Measurements from ENCODE around the gene INA. TPM values are rescaled to one million over a fixed set of nuclear protein-coding genes. Genes with fewer than 3 reads are reported as not detected.
A peak's percentile ranks its signal among the peaks of the same experiment; 100 is the strongest.
"Not testable (repeated sequence)": the region's sequence is repeated elsewhere in the genome, so short reads cannot be mapped to it uniquely, and the experiment has no call there.

The INA gene
- total and polyA plus RNA-seq, 3 experiments from 2014 or later = 0.73 to 0.94 TPM; not detected in 1

GRCh38 chr10:103257812-103258211 is 19.1 kb upstream of the INA start:
- ChIA-PET CTCF (no interaction called here), POLR2A (no interaction called here)
- peaks cover 0 to 21% (median 0%) of the 10 kb centered on the region in 3 donors for H3K36me3 Mint-ChIP-seq
- peaks cover under 1 to 31% of the 10 kb centered on the region in 2 donors for H3K27me3 Mint-ChIP-seq
- H3K9me3 Mint-ChIP-seq = peaks cover 0 to 15% (median 9%) of the 10 kb centered on the region in 5 donors
- H3K27ac Mint-ChIP-seq = no peak overlapping the region
- no peaks in the 10 kb centered on the region for H3K9me3 ChIP-seq (ENCODE audit: low read length)
- H3K4me3 ChIP-seq (ENCODE audit: low read length) = no peak overlapping the region
- no peaks in the 10 kb centered on the region for H3K4me1 ChIP-seq (ENCODE audit: insufficient read depth, low read length)
- no peak overlapping the region for H3K27ac ChIP-seq (ENCODE audit: low read depth, low read length)
- no peaks in the 10 kb centered on the region for H3K27me3 ChIP-seq (ENCODE audit: insufficient read depth, low read length, poor library complexity, severe bottlenecking)
- DNase-seq = no peak
- H3K4me1 Mint-ChIP-seq = no peaks in the 10 kb centered on the region
- no peaks in the 10 kb centered on the region for H3K36me3 ChIP-seq (ENCODE audit: insufficient read depth, low read length)
- no peak overlapping the region for H3K4me3 Mint-ChIP-seq

DNA sequence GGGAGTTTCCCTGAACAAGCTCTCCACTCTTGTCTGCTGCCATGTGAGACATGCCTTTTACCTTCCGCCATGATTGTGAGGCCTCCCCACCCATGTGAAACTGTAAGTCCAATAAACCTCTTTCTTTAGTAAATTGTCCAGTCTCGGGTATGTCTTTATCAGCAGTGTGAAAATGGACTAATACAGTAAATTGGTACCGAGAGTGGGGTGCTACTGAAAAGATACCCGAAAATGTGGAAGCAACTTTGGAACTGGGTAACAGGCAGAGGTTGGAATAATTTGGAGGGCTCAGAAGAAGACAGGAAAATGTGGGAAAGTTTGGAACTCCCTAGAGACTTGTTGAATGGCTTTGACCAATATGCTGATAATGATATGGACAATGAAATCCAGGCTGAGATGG is 18.0 kb upstream of the INA start:
- POLR2A ChIA-PET; H3K27me3 ChIP-seq (ENCODE audit: insufficient read depth, low read length, poor library complexity, severe bottlenecking); H3K4me1 ChIP-seq (ENCODE audit: insufficient read depth, low read length); H3K9me3 ChIP-seq (ENCODE audit: low read length); H3K27ac Mint-ChIP-seq; H3K4me3 Mint-ChIP-seq; DNase-seq; H3K4me3 ChIP-seq (ENCODE audit: low read length); H3K4me1 Mint-ChIP-seq; H3K36me3 ChIP-seq (ENCODE audit: insufficient read depth, low read length); H3K27ac ChIP-seq (ENCODE audit: low read depth, low read length); CTCF ChIA-PET: not testable (repeated sequence)
- peaks cover 0 to 15% (median 9%) of the 10 kb centered on the region in 5 donors for H3K9me3 Mint-ChIP-seq
- H3K27me3 Mint-ChIP-seq = peaks cover 9 to 42% of the 10 kb centered on the region in 2 donors
- H3K36me3 Mint-ChIP-seq = peaks cover 0 to 24% (median 0%) of the 10 kb centered on the region in 3 donors

- Mint-ChIP-seq H3K4me1 (no peaks in the 10 kb centered on the region), H3K27me3 (peaks cover 13 to 47% of the 10 kb centered on the region in 2 donors), H3K9me3 (peaks cover 0 to 15% (median 9%) of the 10 kb centered on the region in 5 donors), H3K36me3 (peaks cover 0 to 24% (median 0%) of the 10 kb centered on the region in 3 donors), H3K27ac (no peak overlapping the region), H3K4me3 (no peak overlapping the region)
- no peaks in the 10 kb centered on the region for H3K27me3 ChIP-seq (ENCODE audit: insufficient read depth, low read length, poor library complexity, severe bottlenecking)
- ChIA-PET POLR2A (no interaction called here), CTCF (no interaction called here)
- H3K4me3 ChIP-seq (ENCODE audit: low read length) = no peak overlapping the region
- H3K9me3 ChIP-seq (ENCODE audit: low read length) = no peaks in the 10 kb centered on the region
- no peaks in the 10 kb centered on the region for H3K36me3 ChIP-seq (ENCODE audit: insufficient read depth, low read length)
- DNase-seq = no peak
- no peak overlapping the region for H3K27ac ChIP-seq (ENCODE audit: low read depth, low read length)
- H3K4me1 ChIP-seq (ENCODE audit: insufficient read depth, low read length) = no peaks in the 10 kb centered on the region
Observed at GRCh38 chr10:103259989-103260388, 16.9 kb upstream of the INA start.

- H3K27me3 Mint-ChIP-seq = peaks cover 17 to 63% of the 10 kb centered on the region in 2 donors
Observed at GRCh38 chr10:103262229-103262628, 14.7 kb upstream of the INA start.

DNA sequence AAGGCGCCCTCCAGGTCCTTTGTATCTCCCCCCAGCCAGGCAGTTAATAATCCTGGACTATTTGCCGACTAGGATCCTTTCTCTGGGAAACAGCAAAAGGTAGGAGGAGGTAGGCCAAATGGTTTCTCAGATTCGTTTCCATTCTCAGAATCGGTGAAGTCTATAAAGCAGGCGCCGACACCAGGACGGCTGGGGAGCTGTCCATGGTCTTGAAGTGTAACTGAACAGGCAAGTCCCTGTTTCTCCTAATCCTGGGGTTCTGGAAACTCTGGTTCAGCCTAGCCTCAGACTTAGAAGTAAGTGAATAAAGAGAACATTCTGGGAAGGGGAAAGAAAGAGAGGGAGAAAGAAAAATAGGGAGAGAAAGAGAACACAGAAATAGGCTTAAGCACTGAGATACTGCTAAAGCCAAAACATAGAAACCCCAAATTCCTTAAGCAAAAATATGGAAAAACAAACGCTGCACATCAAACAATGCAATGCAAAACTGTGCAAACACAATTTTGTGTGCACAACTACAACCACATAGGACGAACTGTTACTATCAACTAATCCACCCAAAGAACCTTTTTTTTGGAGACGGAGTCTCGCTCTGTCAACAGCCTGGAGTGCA is 11.1 kb upstream of the INA start:
- no peak overlapping the region for H3K4me3 Mint-ChIP-seq
- peak in 3 of 5 donors; percentile 5 to 51 (median 11) for DNase-seq
- Histone ChIP-seq H3K36me3 (ENCODE audit: insufficient read depth, low read length) (no peaks in the 10 kb centered on the region), H3K27me3 (ENCODE audit: insufficient read depth, low read length, poor library complexity, severe bottlenecking) (no peaks in the 10 kb centered on the region), H3K27ac (ENCODE audit: low read depth, low read length) (no peak overlapping the region), H3K4me3 (ENCODE audit: low read length) (no peak overlapping the region), H3K4me1 (ENCODE audit: insufficient read depth, low read length) (no peaks in the 10 kb centered on the region), H3K9me3 (ENCODE audit: low read length) (no peaks in the 10 kb centered on the region)
- H3K4me1 Mint-ChIP-seq = no peaks in the 10 kb centered on the region
- ChIA-PET CTCF (no interaction called here), POLR2A (no interaction called here)
- H3K27ac Mint-ChIP-seq = peak overlapping the region in 1 of 8 donors; percentile 14
- H3K27me3 Mint-ChIP-seq = peaks cover 21 to 59% of the 10 kb centered on the region in 2 donors
- H3K9me3 Mint-ChIP-seq = peaks cover 0 to 5% (median under 1%) of the 10 kb centered on the region in 5 donors
- H3K36me3 Mint-ChIP-seq = peaks cover 0 to 7% (median 0%) of the 10 kb centered on the region in 3 donors

More at GRCh38 chr10:103262229-103262628, 14.7 kb upstream of the INA start:
- H3K27me3 ChIP-seq (ENCODE audit: insufficient read depth, low read length, poor library complexity, severe bottlenecking) = no peaks in the 10 kb centered on the region
- no peak for DNase-seq
- H3K9me3 Mint-ChIP-seq = peaks cover 0 to 15% (median 11%) of the 10 kb centered on the region in 5 donors
- no peak overlapping the region for H3K27ac ChIP-seq (ENCODE audit: low read depth, low read length)
- no peak overlapping the region for H3K27ac Mint-ChIP-seq
- H3K9me3 ChIP-seq (ENCODE audit: low read length) = no peaks in the 10 kb centered on the region
- H3K4me1 ChIP-seq (ENCODE audit: insufficient read depth, low read length) = no peaks in the 10 kb centered on the region
- H3K36me3 Mint-ChIP-seq = peaks cover 0 to 24% (median 0%) of the 10 kb centered on the region in 3 donors
- no peaks in the 10 kb centered on the region for H3K36me3 ChIP-seq (ENCODE audit: insufficient read depth, low read length)
- no peak overlapping the region for H3K4me3 Mint-ChIP-seq
- ChIA-PET POLR2A (no interaction called here), CTCF (no interaction called here)
- H3K4me1 Mint-ChIP-seq = no peaks in the 10 kb centered on the region
- H3K4me3 ChIP-seq (ENCODE audit: low read length) = no peak overlapping the region

GRCh38 chr10:103273041-103273441 is 3.9 kb upstream of the INA start:
- ChIA-PET CTCF (no interaction called here), POLR2A (no interaction called here)
- Mint-ChIP-seq H3K36me3 (no peaks in the 10 kb centered on the region), H3K4me1 (peaks cover 2 to 14% (median 4%) of the 10 kb centered on the region in 3 donors), H3K27me3 (peaks cover 20 to 54% of the 10 kb centered on the region in 2 donors), H3K4me3 (no peak overlapping the region), H3K9me3 (no peaks in the 10 kb centered on the region), H3K27ac (no peak overlapping the region)
- H3K27ac ChIP-seq (ENCODE audit: low read depth, low read length) = no peak overlapping the region
- no peak for DNase-seq
- H3K27me3 ChIP-seq (ENCODE audit: insufficient read depth, low read length, poor library complexity, severe bottlenecking) = no peaks in the 10 kb centered on the region
- H3K4me1 ChIP-seq (ENCODE audit: insufficient read depth, low read length) = no peaks in the 10 kb centered on the region
- H3K36me3 ChIP-seq (ENCODE audit: insufficient read depth, low read length) = no peaks in the 10 kb centered on the region
- H3K9me3 ChIP-seq (ENCODE audit: low read length) = no peaks in the 10 kb centered on the region
- H3K4me3 ChIP-seq (ENCODE audit: low read length) = no peak overlapping the region

- ChIA-PET POLR2A (no interaction called here), CTCF (no interaction called here)
- Histone ChIP-seq H3K36me3 (ENCODE audit: insufficient read depth, low read length) (no peaks in the 10 kb centered on the region), H3K4me3 (ENCODE audit: low read length) (no peak overlapping the region), H3K9me3 (ENCODE audit: low read length) (no peaks in the 10 kb centered on the region), H3K27ac (ENCODE audit: low read depth, low read length) (no peak overlapping the region), H3K27me3 (ENCODE audit: insufficient read depth, low read length, poor library complexity, severe bottlenecking) (peaks cover 16% of the 10 kb centered on the region), H3K4me1 (ENCODE audit: insufficient read depth, low read length) (no peaks in the 10 kb centered on the region)
- no peak for DNase-seq
- H3K27ac Mint-ChIP-seq = no peak overlapping the region
- no peaks in the 10 kb centered on the region for H3K36me3 Mint-ChIP-seq
- H3K4me1 Mint-ChIP-seq = peaks cover 5 to 20% (median 11%) of the 10 kb centered on the region in 3 donors
- peak overlapping the region in 5 of 7 donors; percentile 3 to 54 (median 12) for H3K4me3 Mint-ChIP-seq
- H3K27me3 Mint-ChIP-seq = peaks cover 42 to 77% of the 10 kb centered on the region in 2 donors
- H3K9me3 Mint-ChIP-seq = peaks cover 0 to 6% (median 3%) of the 10 kb centered on the region in 5 donors
Observed at GRCh38 chr10:103276251-103276895, 565 bp upstream of the INA start.

- no peak for DNase-seq
- H3K36me3 ChIP-seq (ENCODE audit: insufficient read depth, low read length) = no peaks in the 10 kb centered on the region
- no peaks in the 10 kb centered on the region for H3K4me1 ChIP-seq (ENCODE audit: insufficient read depth, low read length)
- no peaks in the 10 kb centered on the region for H3K9me3 ChIP-seq (ENCODE audit: low read length)
- no peaks in the 10 kb centered on the region for H3K36me3 Mint-ChIP-seq
- peaks cover 0 to 6% (median 3%) of the 10 kb centered on the region in 5 donors for H3K9me3 Mint-ChIP-seq
- H3K27ac ChIP-seq (ENCODE audit: low read depth, low read length) = no peak overlapping the region
- H3K4me1 Mint-ChIP-seq = peaks cover 8 to 24% (median 11%) of the 10 kb centered on the region in 3 donors
- H3K4me3 Mint-ChIP-seq = no peak overlapping the region
- no peak overlapping the region for H3K27ac Mint-ChIP-seq
- CTCF ChIA-PET = no interaction called here
- H3K27me3 Mint-ChIP-seq = peaks cover 51 to 80% of the 10 kb centered on the region in 2 donors
- no peak overlapping the region for H3K4me3 ChIP-seq (ENCODE audit: low read length)
- POLR2A ChIA-PET = no interaction called here
- H3K27me3 ChIP-seq (ENCODE audit: insufficient read depth, low read length, poor library complexity, severe bottlenecking) = peaks cover 23% of the 10 kb centered on the region
Observed at GRCh38 chr10:103277713-103278536, 987 bp downstream of the INA start.

Measured in CD8-positive, alpha-beta memory T cell (primary cell).